Mucosa of gallbladder (tissue), 1 donor: ENCODE results near the gene MPRIP. TPM values are rescaled to one million over a fixed set of nuclear protein-coding genes. Genes with fewer than 3 reads are reported as not detected.
"Not testable (repeated sequence)": the region's sequence is repeated elsewhere in the genome, so short reads cannot be mapped to it uniquely, and the experiment has no call there.

Experiments
- DNase-seq: peaks from one replicate; pipeline ENCODE4 v3.0.0-alpha.2; 2020; ENCODE audit warnings: low spot score
- total RNA-seq: library from RNA; stranded (reverse); gene quantifications from one replicate; pipeline ENCODE4 v1.2.1, GENCODE V29; 2021
- donor health status: DM: no; HTN: no; CAD: no.

Gene MPRIP
- total RNA-seq, 1 donor from 2014 or later = 263 TPM

GRCh38 chr17:17125136-17126084, 83.2 kb downstream of the MPRIP start:
- DNase-seq = no peak

- no peak for DNase-seq
These were observed 84.2 kb downstream of the MPRIP start for GRCh38 chr17:17126131-17127110.

- DNase-seq = no peak
These were observed 84.9 kb downstream of the MPRIP start for GRCh38 chr17:17127156-17127555.

- no peak for DNase-seq
These were observed 85.6 kb downstream of the MPRIP start for GRCh38 chr17:17127730-17128291.

- DNase-seq = no peak
These were observed 86.3 kb downstream of the MPRIP start for GRCh38 chr17:17128476-17129075.

GRCh38 chr17:17129466-17129865, 87.2 kb downstream of the MPRIP start:
- no peak for DNase-seq

GRCh38 chr17:17130077-17130844, 88.0 kb downstream of the MPRIP start:
- DNase-seq = no peak

- no peak for DNase-seq
These were observed 89.6 kb downstream of the MPRIP start for GRCh38 chr17:17131839-17132238.

GRCh38 chr17:17132746-17133145, 90.5 kb downstream of the MPRIP start:
- DNase-seq = no peak

GRCh38 chr17:17134051-17134956, 92.0 kb downstream of the MPRIP start:
- DNase-seq = no peak

GRCh38 chr17:17134957-17135333, 92.7 kb downstream of the MPRIP start:
- DNase-seq = no peak

- DNase-seq = not testable (repeated sequence)
These were observed 94.0 kb downstream of the MPRIP start for GRCh38 chr17:17136221-17136620.

GRCh38 chr17:17137731-17138585, 95.7 kb downstream of the MPRIP start:
- DNase-seq = no peak

GRCh38 chr17:17139972-17140589, 97.8 kb downstream of the MPRIP start:
- no peak for DNase-seq

- DNase-seq = no peak
These were observed 98.3 kb downstream of the MPRIP start for GRCh38 chr17:17140590-17140980.

- DNase-seq = no peak
These were observed 99.0 kb downstream of the MPRIP start for GRCh38 chr17:17141279-17141678.

- DNase-seq = peak; percentile 24
These were observed 99.7 kb downstream of the MPRIP start for GRCh38 chr17:17141860-17142552.

- DNase-seq = no peak
These were observed 100.3 kb downstream of the MPRIP start for GRCh38 chr17:17142556-17142955.
